ENCODE results near the gene ISM2.

DNA sequence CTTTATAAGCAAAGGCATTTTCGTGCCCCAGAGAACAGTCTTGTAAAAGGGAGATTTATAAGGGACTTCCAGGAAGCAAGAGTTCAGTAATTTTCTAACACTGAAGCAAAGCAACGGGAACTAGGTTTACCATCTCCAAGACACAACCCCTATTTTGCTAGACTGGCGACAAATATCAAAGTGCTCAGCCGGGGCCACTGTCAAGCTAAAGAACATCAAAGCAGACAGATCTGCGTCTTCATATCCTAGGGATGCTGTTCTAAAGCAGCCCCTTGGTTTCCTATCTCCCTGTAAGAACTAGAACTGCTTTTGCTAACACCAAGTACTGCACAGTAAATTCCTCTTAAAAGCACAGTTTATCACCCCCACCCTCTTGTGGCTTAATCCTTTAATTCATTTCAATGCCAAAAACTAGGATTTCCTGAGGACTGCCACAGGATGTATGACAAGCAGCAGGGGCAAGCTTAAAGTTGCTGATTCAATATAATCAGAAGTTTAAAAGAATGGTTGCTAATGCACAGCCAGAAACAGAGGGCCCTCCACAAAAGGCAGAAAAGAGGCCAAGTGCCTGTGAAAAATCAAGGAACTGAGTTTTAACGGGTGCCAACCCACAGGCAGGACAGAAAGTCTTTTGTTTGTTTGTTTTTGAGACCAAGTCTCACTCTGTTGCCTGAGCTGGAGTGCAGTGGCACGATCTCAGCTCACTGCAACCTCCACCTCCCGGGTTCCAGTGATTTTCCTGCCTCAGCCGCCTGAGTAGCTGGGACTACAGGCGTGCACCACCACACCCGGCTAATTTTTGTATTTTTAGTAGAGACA is 44.0 kb upstream of the ISM2 start:
- TF ChIP-seq EZH2phosphoT487 (IDR thresholded peaks at IDR 0.05; ENCODE audit: borderline replicate concordance, low read depth) (no peak), SIN3A (IDR thresholded peaks at IDR 0.05; ENCODE audit: borderline replicate concordance, low read depth, low read length) (no peak), CTCF (IDR thresholded peaks at IDR 0.05) (no peak)
